SU-DHL-6 (cell line): Measurements from ENCODE around the gene OXT.

Experiments
- H2AFZ ChIP-seq: fragments of 200-600 bp; sonication (generic); 2 replicates; pipeline ENCODE4 v1.6.1; 2014; ENCODE audit warnings: low read depth, mild to moderate bottlenecking, moderate library complexity, mixed read lengths, antibody characterized with exemption, low read length; ENCODE audit not compliant: severe bottlenecking
- H3F3A ChIP-seq: fragments of 200-600 bp; shearing (Covaris generic); 2 replicates; pipeline ENCODE4 v1.6.0; 2016; ENCODE audit warnings: antibody characterized with exemption, mild to moderate bottlenecking; ENCODE audit not compliant: insufficient read depth
- H3K27ac ChIP-seq: fragments of 200-600 bp; sonication (generic); 2 replicates; pipeline ENCODE4 v1.5.1; 2016; ENCODE audit warnings: low read depth, mild to moderate bottlenecking, low read length, moderate library complexity, mixed read lengths
- H3K27me3 ChIP-seq: fragments of 200-600 bp; sonication (generic), shearing (Covaris generic); 2 replicates; pipeline ENCODE4 v1.6.0; 2014; ENCODE audit warnings: mild to moderate bottlenecking, low read length
- H3K36me3 ChIP-seq: fragments of 200-600 bp; sonication (generic); 2 replicates; pipeline ENCODE4 v1.6.1; 2014; ENCODE audit warnings: mild to moderate bottlenecking, low read length, mixed read lengths
- H3K4me2 ChIP-seq: fragments of 300-600, 200-600 bp; shearing (Covaris generic), sonication (generic); 2 replicates; pipeline ENCODE4 v1.6.0; 2014; ENCODE audit warnings: low read length, low read depth, mild to moderate bottlenecking; ENCODE audit not compliant: poor library complexity, severe bottlenecking
- H3K4me3 ChIP-seq: fragments of 200-600 bp; sonication (generic); 2 replicates; pipeline ENCODE4 v1.5.1; 2014; ENCODE audit warnings: antibody characterized with exemption, low read length, mild to moderate bottlenecking, mixed read lengths; ENCODE audit not compliant: insufficient read depth, poor library complexity, severe bottlenecking
- H3K79me2 ChIP-seq: fragments of 200-600 bp; sonication (generic); 2 replicates; pipeline ENCODE4 v1.6.1; 2014; ENCODE audit warnings: mild to moderate bottlenecking, low read length, moderate library complexity; ENCODE audit not compliant: insufficient read depth
- H3K9ac ChIP-seq: fragments of 200-600 bp; sonication (generic); 2 replicates; pipeline ENCODE4 v1.7.0; 2014; ENCODE audit warnings: mild to moderate bottlenecking, low read length
- H3K9me2 ChIP-seq: fragments of 200-600 bp; sonication (generic); replicated peaks from 2 replicates; pipeline ENCODE4 v1.6.1; 2014; ENCODE audit warnings: low read length; ENCODE audit not compliant: insufficient read depth
- H3K9me3 ChIP-seq: fragments of 200-600 bp; sonication (generic); 2 replicates; pipeline ENCODE4 v1.6.1; 2014; ENCODE audit warnings: low read length, mixed read lengths; ENCODE audit not compliant: insufficient read depth
- H4K20me1 ChIP-seq: fragments of 200-600 bp; sonication (generic); 2 replicates; pipeline ENCODE4 v1.6.1; 2014; ENCODE audit warnings: low read depth, mild to moderate bottlenecking, antibody characterized with exemption, low read length, moderate library complexity, mixed read lengths
- EZH2phosphoT487 ChIP-seq: fragments of 200-600 bp; sonication (generic), shearing (Covaris generic); conservative IDR thresholded peaks from 2 replicates; pipeline ENCODE4 v1.6.1; 2018; ENCODE audit warnings: mild to moderate bottlenecking, antibody characterized with exemption, low read length, moderate library complexity, mixed read lengths
- TF ChIP-seq, protein P1 (sequence below): fragments of 200-600 bp; sonication (generic); IDR thresholded peaks from one replicate; pipeline ENCODE4 v1.5.1; 2017; ENCODE audit warnings: antibody characterized with exemption, mild to moderate bottlenecking, low read length, moderate library complexity; ENCODE audit not compliant: insufficient read depth, poor library complexity, severe bottlenecking

The OXT gene

DNA sequence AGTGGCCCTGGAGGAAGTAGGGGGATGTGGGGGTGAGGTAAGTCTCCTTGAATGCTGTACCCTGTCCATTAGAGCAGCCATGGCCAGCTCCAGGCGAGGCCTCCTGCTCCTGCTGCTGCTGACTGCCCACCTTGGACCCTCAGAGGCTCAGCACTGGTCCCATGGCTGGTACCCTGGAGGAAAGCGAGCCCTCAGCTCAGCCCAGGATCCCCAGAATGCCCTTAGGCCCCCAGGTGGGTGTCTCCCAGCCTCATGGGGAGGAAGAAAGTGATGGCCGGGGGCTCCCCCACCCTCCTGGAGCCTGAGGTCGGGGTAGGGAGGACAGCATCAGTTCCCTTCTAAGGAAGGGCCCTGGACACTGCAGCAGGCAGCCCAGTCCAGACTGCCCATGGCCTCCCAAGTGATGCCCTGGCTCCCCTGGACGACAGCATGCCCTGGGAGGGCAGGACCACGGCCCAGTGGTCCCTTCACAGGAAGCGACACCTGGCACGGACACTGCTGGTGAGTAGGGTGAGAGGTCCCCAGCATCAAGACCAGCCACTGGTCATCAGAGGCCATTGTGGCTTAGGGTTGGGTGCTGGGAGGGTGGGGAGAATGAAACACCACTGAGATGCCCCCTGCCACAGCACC lies 27.0 kb upstream of the OXT start:
- Histone ChIP-seq H3K4me3 (no peak overlapping the region), H3K9me3 (no peaks in the 10 kb centered on the region), H3K27ac (no peak overlapping the region), H3K4me2 (peak overlapping the region; percentile 77), H3K9ac (no peak overlapping the region), H4K20me1 (no peaks in the 10 kb centered on the region), H3K9me2 (no peaks in the 10 kb centered on the region), H2AFZ (no peak overlapping the region), H3K79me2 (peaks cover 9% of the 10 kb centered on the region), H3K27me3 (no peaks in the 10 kb centered on the region), H3K36me3 (no peaks in the 10 kb centered on the region; the same call in 1 of the 2 replicates), H3F3A (no peaks in the 10 kb centered on the region)
- TF ChIP-seq EZH2phosphoT487 = no peak
- TF ChIP-seq, protein P1, sequence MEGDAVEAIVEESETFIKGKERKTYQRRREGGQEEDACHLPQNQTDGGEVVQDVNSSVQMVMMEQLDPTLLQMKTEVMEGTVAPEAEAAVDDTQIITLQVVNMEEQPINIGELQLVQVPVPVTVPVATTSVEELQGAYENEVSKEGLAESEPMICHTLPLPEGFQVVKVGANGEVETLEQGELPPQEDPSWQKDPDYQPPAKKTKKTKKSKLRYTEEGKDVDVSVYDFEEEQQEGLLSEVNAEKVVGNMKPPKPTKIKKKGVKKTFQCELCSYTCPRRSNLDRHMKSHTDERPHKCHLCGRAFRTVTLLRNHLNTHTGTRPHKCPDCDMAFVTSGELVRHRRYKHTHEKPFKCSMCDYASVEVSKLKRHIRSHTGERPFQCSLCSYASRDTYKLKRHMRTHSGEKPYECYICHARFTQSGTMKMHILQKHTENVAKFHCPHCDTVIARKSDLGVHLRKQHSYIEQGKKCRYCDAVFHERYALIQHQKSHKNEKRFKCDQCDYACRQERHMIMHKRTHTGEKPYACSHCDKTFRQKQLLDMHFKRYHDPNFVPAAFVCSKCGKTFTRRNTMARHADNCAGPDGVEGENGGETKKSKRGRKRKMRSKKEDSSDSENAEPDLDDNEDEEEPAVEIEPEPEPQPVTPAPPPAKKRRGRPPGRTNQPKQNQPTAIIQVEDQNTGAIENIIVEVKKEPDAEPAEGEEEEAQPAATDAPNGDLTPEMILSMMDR = no peak

DNA sequence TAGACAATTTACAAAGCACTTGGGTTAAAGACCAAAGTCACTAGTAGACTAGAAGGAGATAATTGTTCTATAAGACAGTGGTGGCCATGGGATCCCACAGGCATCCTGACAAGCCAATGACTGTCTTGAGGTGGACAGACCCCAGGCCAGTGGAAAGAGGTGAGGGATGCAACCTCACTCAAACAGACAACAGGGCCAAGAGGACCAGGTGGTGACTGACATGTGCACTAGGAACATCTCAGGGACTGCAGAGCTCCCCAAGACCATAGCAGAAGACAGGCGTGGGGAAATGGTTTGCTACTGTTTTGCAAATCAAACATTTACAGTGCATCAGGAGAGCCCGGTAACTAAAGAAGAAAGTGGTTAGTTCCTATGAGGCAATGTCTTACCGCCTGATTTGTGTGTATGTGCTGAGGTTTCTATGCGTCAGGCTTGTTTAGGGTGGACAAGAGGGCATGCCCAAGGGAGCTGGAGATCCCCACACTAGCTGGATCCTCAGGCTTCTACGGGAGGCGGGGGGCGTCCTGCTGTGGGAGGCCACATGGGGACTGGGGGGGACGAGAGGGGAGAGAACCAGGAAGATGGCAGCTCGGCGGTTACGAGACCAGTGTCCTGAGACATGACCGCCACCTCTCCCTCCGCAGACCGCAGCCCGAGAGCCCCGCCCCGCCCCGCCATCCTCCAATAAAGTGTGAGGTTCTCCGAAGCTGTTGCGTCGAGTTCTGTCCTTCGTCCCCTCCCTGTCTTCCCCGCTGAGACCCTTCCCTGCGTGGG lies 26.2 kb upstream of the OXT start:
- peak overlapping the region; percentile 69 for H3K4me3 ChIP-seq
- H3K9ac ChIP-seq = peak overlapping the region; percentile 89
- H3F3A ChIP-seq = no peaks in the 10 kb centered on the region
- H3K27me3 ChIP-seq = no peaks in the 10 kb centered on the region
- H3K4me2 ChIP-seq = peak overlapping the region; percentile 77
- H3K9me2 ChIP-seq = no peaks in the 10 kb centered on the region
- H3K36me3 ChIP-seq = no peaks in the 10 kb centered on the region; the same call in 1 of the 2 replicates
- no peaks in the 10 kb centered on the region for H4K20me1 ChIP-seq
- no peak for TF ChIP-seq EZH2phosphoT487
- TF ChIP-seq, protein P1 = no peak
- peak overlapping the region; percentile 76 for H2AFZ ChIP-seq
- no peaks in the 10 kb centered on the region for H3K9me3 ChIP-seq
- peaks cover 9% of the 10 kb centered on the region for H3K79me2 ChIP-seq
- peak overlapping the region; percentile 60 for H3K27ac ChIP-seq

DNA sequence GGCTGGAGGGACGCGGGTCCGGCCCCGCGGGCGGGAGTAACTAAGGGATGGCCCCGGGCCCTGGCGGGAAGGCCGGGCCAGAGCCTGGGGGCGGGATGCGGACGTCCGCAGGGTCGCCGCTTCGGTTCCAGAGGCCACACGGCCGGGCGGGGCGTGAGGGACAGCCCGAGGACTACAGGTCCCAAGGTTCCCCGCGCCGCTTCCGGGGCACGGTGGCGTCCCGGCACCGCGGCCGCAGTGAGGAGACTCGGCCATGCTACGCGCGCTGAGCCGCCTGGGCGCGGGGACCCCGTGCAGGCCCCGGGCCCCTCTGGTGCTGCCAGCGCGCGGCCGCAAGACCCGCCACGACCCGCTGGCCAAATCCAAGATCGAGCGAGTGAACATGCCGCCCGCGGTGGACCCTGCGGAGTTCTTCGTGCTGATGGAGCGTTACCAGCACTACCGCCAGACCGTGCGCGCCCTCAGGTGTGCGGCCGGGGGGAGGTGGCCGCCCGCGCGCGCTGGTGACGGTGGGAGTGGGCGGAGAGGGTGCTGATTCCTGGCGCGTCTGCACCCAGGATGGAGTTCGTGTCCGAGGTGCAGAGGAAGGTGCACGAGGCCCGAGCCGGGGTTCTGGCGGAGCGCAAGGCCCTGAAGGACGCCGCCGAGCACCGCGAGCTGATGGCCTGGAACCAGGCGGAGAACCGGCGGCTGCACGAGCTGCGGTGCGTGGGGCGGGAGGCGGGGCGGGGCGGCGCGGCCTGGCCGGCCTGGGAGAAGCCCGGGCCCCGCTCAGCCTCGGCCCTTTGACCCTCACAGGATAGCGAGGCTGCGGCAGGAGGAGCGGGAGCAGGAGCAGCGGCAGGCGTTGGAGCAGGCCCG lies 25.4 kb upstream of the OXT start, which contains the start of gene MRPS26:
Gene MRPS26, plus strand, starts transcription at position 237 of the 861 bp plus-strand sequence. Its CDS starts 17 bp downstream, at position 254.
- Histone ChIP-seq H4K20me1 (no peaks in the 10 kb centered on the region), H3K79me2 (peaks cover 9% of the 10 kb centered on the region), H3K9ac (peak within 1 kb of the TSS; percentile 89), H2AFZ (peak within 1 kb of the TSS; percentile 76), H3K36me3 (no peaks in the 10 kb centered on the region; the same call in 1 of the 2 replicates), H3K4me2 (peak within 1 kb of the TSS; percentile 77), H3K9me3 (no peaks in the 10 kb centered on the region), H3K27ac (peak within 1 kb of the TSS; percentile 60), H3K4me3 (peak within 1 kb of the TSS; percentile 69), H3F3A (0 out of 2 replicates have a peak, but pooled peaks cover 4% of the 10 kb centered on the region), H3K27me3 (no peaks in the 10 kb centered on the region), H3K9me2 (no peaks in the 10 kb centered on the region)
- TF ChIP-seq EZH2phosphoT487 = no peak
- TF ChIP-seq, protein P1 = no peak
